ENCODE data around the gene RNF208.

DNA sequence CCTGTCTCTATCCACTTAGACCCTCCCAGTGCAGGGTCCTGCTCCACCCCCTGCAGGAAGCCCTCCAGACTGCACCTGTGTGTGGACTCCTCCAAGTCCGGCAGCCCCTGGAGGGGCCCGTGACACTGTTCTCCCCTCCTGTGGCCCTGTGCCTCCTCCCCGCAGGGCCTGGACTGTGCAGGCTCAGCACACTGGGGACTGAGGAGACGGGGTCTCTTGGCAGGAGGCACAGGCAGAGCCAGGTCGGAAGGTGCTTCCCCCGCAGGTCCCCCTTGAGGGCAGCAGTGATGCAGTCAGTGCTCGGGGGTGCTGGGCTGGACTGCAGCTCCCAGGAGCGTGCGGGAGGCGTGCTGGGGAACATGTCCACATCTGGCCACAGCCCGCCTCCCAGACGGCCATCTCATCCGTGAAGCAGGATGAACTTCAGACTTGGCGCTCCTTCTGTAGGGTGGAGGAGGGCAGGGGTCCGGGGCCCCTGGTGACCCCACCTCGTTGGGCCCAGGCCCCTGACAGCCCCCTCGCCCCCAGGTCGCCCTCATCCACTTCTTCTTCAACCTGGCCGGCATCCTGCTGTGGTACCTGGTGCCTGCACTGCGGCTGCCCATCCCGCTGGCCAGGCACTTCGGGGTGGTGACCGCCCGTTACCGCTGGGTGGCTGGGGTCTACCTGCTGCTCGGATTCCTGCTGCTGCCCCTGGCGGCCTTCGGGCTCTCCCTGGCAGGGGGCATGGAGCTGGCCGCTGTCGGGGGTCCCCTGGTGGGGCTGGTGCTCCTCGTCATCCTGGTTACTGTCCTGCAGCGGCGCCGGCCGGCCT lies 13.6 kb upstream of the RNF208 start:
- TF ChIP-seq, protein P1, sequence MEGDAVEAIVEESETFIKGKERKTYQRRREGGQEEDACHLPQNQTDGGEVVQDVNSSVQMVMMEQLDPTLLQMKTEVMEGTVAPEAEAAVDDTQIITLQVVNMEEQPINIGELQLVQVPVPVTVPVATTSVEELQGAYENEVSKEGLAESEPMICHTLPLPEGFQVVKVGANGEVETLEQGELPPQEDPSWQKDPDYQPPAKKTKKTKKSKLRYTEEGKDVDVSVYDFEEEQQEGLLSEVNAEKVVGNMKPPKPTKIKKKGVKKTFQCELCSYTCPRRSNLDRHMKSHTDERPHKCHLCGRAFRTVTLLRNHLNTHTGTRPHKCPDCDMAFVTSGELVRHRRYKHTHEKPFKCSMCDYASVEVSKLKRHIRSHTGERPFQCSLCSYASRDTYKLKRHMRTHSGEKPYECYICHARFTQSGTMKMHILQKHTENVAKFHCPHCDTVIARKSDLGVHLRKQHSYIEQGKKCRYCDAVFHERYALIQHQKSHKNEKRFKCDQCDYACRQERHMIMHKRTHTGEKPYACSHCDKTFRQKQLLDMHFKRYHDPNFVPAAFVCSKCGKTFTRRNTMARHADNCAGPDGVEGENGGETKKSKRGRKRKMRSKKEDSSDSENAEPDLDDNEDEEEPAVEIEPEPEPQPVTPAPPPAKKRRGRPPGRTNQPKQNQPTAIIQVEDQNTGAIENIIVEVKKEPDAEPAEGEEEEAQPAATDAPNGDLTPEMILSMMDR (IDR thresholded peaks at IDR 0.05; ENCODE audit: insufficient read depth, low read depth, low read length): no peak
- no peak for TF ChIP-seq EZH2 (IDR thresholded peaks at IDR 0.05; ENCODE audit: insufficient read depth, low read length)
